Measurements from ENCODE around the gene MBD4. TPM values are rescaled to one million over a fixed set of nuclear protein-coding genes. Genes with fewer than 3 reads are reported as not detected.

MBD4 gene
- total RNA-seq, 1 donor from 2014 or later = 18.8 TPM

- no peak for TF ChIP-seq CTCF (IDR thresholded peaks at IDR 0.05; ENCODE audit: borderline replicate concordance)
- peaks cover 14% of the 10 kb centered on the region for H3K4me1 ChIP-seq
- H3K36me3 ChIP-seq = peaks cover 52% of the 10 kb centered on the region
These were observed 14.0 kb upstream of the MBD4 start for GRCh38 chr3:129453732-129454131.

GRCh38 chr3:129449279-129450115, 9.7 kb upstream of the MBD4 start:
- no peak for TF ChIP-seq CTCF (IDR thresholded peaks at IDR 0.05; ENCODE audit: borderline replicate concordance)
- H3K36me3 ChIP-seq = peaks cover 24% of the 10 kb centered on the region
- H3K9me3 ChIP-seq (replicated peaks) = no peaks in the 10 kb centered on the region
- H3K4me1 ChIP-seq = peaks cover 30% of the 10 kb centered on the region
- no peaks in the 10 kb centered on the region for H3K27me3 ChIP-seq (ENCODE audit: low read depth)
- DNase-seq = no peak
- intact Hi-C loops (cut with micrococcal nuclease) = no loop called here
- H3K4me3 ChIP-seq = no peak overlapping the region
- peak overlapping the region; percentile 23 for H3K27ac ChIP-seq (replicated peaks)

More at GRCh38 chr3:129453732-129454131, 14.0 kb upstream of the MBD4 start:
- no peak overlapping the region for H3K4me3 ChIP-seq
- H3K27me3 ChIP-seq (ENCODE audit: low read depth) = no peaks in the 10 kb centered on the region
- H3K27ac ChIP-seq (replicated peaks) = no peak overlapping the region
- intact Hi-C loops (cut with micrococcal nuclease) = no loop called here
- no peaks in the 10 kb centered on the region for H3K9me3 ChIP-seq (replicated peaks)
- DNase-seq = no peak

GRCh38 chr3:129448186-129448895, 8.6 kb upstream of the MBD4 start:
- Histone ChIP-seq H3K4me3 (no peak overlapping the region), H3K27ac (replicated peaks) (no peak overlapping the region), H3K36me3 (peaks cover 19% of the 10 kb centered on the region), H3K9me3 (replicated peaks) (no peaks in the 10 kb centered on the region), H3K4me1 (peaks cover 41% of the 10 kb centered on the region), H3K27me3 (ENCODE audit: low read depth) (no peaks in the 10 kb centered on the region)
- DNase-seq = no peak
- no peak for TF ChIP-seq CTCF (IDR thresholded peaks at IDR 0.05; ENCODE audit: borderline replicate concordance)
- intact Hi-C loops (cut with micrococcal nuclease) = no loop called here

- H3K36me3 ChIP-seq = peaks cover 5% of the 10 kb centered on the region
- peaks cover 56% of the 10 kb centered on the region for H3K4me1 ChIP-seq
- no peaks in the 10 kb centered on the region for H3K9me3 ChIP-seq (replicated peaks)
- no peak for DNase-seq
- no peaks in the 10 kb centered on the region for H3K27me3 ChIP-seq (ENCODE audit: low read depth)
- intact Hi-C loops (cut with micrococcal nuclease) = no loop called here
- H3K27ac ChIP-seq (replicated peaks) = no peak overlapping the region
- no peak overlapping the region for H3K4me3 ChIP-seq
- TF ChIP-seq CTCF (IDR thresholded peaks at IDR 0.05; ENCODE audit: borderline replicate concordance) = no peak
These were observed 7.2 kb upstream of the MBD4 start for GRCh38 chr3:129446926-129447325.

GRCh38 chr3:129445471-129445870, 5.7 kb upstream of the MBD4 start:
- Histone ChIP-seq H3K27ac (replicated peaks) (no peak overlapping the region), H3K4me1 (peaks cover 70% of the 10 kb centered on the region), H3K9me3 (replicated peaks) (no peaks in the 10 kb centered on the region), H3K36me3 (no peaks in the 10 kb centered on the region), H3K27me3 (ENCODE audit: low read depth) (no peaks in the 10 kb centered on the region), H3K4me3 (no peak overlapping the region)
- intact Hi-C loops (cut with micrococcal nuclease) = no loop called here
- no peak for DNase-seq
- no peak for TF ChIP-seq CTCF (IDR thresholded peaks at IDR 0.05; ENCODE audit: borderline replicate concordance)

All from left ventricle myocardium inferior (tissue), 1 donor.